Muscle layer of colon (tissue), 2 donors: ENCODE results near the gene IPP.
"Not testable (repeated sequence)": the region's sequence is repeated elsewhere in the genome, so short reads cannot be mapped to it uniquely, and the experiment has no call there.

Experiments used
- H3K27ac ChIP-seq: one replicate; pipeline ENCODE4 v1.7.0; 2013; ENCODE audit warnings: low read depth, mild to moderate bottlenecking, low read length, moderate library complexity
- H3K27me3 ChIP-seq, 2 donors: one replicate each; pipeline ENCODE4 v1.7.0; 2013; ENCODE audit warnings: low read length in 2 of 2, mild to moderate bottlenecking in 2 of 2; ENCODE audit not compliant: insufficient read depth in 2 of 2, control insufficient read depth in 1 of 2
- H3K36me3 ChIP-seq: one replicate; pipeline ENCODE4 v1.7.0; 2013; ENCODE audit warnings: mild to moderate bottlenecking, low read length; ENCODE audit not compliant: insufficient read depth
- H3K4me1 ChIP-seq: one replicate; pipeline ENCODE4 v1.7.0; 2013; ENCODE audit warnings: mild to moderate bottlenecking, low read length; ENCODE audit not compliant: insufficient read depth
- H3K4me3 ChIP-seq, 2 donors: one replicate each; pipeline ENCODE4 v1.7.0; 2013; ENCODE audit warnings: low read length in 2 of 2, low read depth in 1 of 2, mild to moderate bottlenecking in 1 of 2, moderate library complexity in 1 of 2
- H3K9ac ChIP-seq: one replicate; pipeline ENCODE4 v1.7.0; 2013; ENCODE audit warnings: low read length
- H3K9me3 ChIP-seq: one replicate; pipeline ENCODE4 v1.7.0; 2013; ENCODE audit warnings: mild to moderate bottlenecking, low read length
- donor health status: abdominal sarcoma.
- donor health status: Adenocarcinoma of cecum.

Gene IPP

DNA sequence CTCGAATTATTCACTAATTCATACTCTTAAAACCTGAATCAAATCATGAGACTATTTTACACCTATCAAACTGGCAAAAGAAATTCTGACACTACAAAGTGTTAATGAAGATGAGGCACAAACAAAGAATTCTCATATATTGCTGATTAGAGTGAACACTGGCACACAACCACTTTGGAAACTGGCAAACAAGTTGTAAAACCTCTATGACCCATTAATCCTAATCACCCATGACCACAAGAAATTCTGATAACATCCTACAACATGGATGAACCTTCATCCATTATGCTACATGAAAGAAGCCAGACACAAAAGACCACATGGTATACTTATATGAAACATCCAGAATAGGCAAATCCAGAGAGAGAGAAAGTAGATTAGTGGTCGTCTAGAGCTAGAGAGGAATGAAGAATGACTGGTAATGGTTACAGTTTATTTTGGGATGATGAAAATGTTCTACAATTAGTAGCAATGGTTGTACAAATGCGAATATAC, 72.7 kb downstream of the IPP start:
- no peaks in the 10 kb centered on the region for H3K9me3 ChIP-seq
- H3K4me1 ChIP-seq: peaks cover 63% of the 10 kb centered on the region
- no peak overlapping the region for H3K27ac ChIP-seq
- no peaks in the 10 kb centered on the region for H3K36me3 ChIP-seq
- no peaks in the 10 kb centered on the region for H3K27me3 ChIP-seq
- no peak overlapping the region for H3K9ac ChIP-seq
- H3K4me3 ChIP-seq: no peak overlapping the region

DNA sequence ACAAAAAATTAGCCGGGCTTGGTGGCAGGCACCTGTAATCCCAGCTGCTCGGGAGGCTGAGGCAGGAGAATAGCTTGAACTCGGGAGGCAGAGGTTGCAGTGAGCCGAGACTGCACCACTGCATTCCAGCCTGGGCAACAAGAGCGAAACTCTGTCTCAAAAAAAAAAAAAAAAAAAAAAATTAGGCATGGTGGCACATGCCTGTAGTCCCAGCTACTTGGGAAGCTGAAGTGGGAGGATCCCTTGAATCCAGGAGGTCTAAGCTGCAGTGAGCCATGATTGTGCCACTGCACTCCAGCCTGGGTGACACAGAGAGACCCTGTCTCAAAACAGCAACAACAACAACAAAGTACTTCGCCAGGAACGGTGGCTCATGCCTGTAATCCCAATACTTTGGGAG, 73.9 kb downstream of the IPP start:
- peaks cover 51% of the 10 kb centered on the region for H3K4me1 ChIP-seq
- not testable (repeated sequence) for H3K27me3 ChIP-seq, H3K27ac ChIP-seq, H3K4me3 ChIP-seq, H3K9ac ChIP-seq, H3K36me3 ChIP-seq, H3K9me3 ChIP-seq

DNA sequence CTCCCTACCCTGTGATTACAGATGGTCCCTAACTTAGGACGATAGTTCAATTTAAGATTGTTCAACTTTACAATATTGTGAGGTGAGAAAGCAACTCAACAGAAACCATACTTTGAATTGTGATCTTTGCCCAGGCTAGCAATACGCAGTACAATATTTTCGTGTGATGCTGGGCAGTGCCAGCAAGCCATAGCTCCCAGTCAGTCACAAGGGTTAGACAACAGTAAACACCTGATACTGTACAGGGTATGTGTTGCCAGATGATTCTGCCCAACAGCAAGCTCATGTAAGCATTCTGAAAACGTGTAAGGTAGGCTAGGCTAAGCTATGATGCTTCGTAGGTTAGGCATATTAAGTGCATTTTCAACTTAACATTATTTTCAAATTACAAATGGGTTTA, 76.0 kb downstream of the IPP start:
- Histone ChIP-seq H3K4me3 (no peak overlapping the region), H3K27me3 (no peaks in the 10 kb centered on the region), H3K4me1 (peaks cover 45% of the 10 kb centered on the region), H3K27ac (no peak overlapping the region), H3K9me3 (no peaks in the 10 kb centered on the region), H3K9ac (no peak overlapping the region), H3K36me3 (no peaks in the 10 kb centered on the region)

DNA sequence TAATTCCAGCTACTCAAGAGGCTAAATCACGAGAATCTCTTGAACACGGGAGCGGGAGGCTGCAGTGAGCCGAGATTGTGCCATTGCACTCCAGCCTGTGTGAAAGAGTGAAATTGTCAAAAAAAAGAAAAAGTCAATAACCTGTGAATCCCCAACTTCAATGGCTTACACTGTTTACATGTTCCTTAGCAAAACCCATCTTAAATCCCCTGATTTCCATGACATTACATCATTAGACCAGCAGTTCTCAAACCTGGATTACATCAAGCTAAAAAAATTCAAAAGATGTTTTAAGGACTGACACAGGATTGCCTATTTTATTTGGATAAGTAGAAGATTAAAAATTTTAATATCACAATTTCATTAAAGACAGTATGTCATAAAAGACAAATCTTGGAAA, 76.5 kb downstream of the IPP start:
- Histone ChIP-seq H3K36me3 (no peaks in the 10 kb centered on the region), H3K4me1 (peaks cover 45% of the 10 kb centered on the region), H3K4me3 (no peak overlapping the region), H3K9me3 (no peaks in the 10 kb centered on the region), H3K27ac (no peak overlapping the region), H3K9ac (no peak overlapping the region), H3K27me3 (no peaks in the 10 kb centered on the region)

DNA sequence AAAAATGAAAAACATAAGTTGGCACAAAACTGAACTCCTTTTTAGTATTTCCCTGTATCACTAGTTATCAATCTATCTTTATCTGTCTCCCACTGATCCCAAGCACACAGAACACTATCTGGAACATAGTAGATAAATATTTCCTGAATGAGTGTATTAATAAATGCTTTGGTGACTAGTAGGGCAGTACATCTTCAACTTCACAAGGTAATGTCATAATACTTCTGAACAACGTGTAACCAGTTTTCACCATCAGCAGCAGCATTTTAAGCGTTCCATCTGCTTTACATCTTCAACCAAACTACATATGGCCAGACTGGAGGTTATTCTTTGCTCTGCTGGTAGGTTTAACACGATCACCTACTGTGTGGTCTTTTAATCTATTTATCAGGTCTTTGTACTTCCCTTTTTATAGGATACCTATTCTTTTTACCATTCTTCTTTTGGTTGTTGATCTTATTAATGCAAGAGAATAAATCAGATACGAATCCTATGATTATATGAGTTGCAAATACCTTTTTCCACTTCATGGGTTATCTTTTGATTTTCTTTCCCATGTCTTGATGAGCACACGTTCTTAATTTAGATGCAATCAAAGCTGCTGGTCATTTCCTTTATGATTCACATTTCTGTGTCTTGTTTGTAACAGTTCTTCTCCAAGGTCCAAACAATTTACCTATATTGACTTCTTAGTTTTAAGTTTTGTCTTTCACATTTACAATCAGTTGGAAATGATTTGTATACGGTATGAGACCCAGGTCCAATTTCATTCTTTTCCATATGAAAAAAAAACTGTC, 80.4 kb downstream of the IPP start:
- Histone ChIP-seq H3K27me3 (no peaks in the 10 kb centered on the region), H3K4me1 (peaks cover 44% of the 10 kb centered on the region), H3K9me3 (no peaks in the 10 kb centered on the region), H3K36me3 (no peaks in the 10 kb centered on the region), H3K27ac (no peak overlapping the region), H3K9ac (no peak overlapping the region), H3K4me3 (no peak overlapping the region)

DNA sequence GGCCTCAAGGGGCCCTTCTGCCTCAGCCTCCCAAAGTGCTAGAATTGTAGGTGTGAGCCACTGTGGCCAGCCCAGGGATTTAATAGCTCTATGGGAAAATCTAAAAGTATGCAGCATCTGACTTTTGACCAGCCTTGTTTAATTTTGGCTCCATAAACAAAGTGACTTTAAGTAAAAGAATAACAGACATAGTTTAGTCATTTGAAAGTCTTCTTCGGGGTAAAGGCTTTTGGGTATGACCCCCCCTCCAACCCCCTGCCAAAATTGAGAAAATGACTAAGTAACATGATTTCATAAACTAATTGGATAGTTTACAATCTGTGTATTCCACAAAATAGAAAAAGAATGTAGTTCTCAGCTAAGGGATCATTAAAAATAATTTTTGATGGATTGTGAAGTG, 81.1 kb downstream of the IPP start:
- H3K9ac ChIP-seq: no peak overlapping the region
- no peak overlapping the region for H3K4me3 ChIP-seq
- H3K4me1 ChIP-seq: peaks cover 39% of the 10 kb centered on the region
- H3K36me3 ChIP-seq: no peaks in the 10 kb centered on the region
- H3K9me3 ChIP-seq: no peaks in the 10 kb centered on the region
- H3K27ac ChIP-seq: no peak overlapping the region
- no peaks in the 10 kb centered on the region for H3K27me3 ChIP-seq

DNA sequence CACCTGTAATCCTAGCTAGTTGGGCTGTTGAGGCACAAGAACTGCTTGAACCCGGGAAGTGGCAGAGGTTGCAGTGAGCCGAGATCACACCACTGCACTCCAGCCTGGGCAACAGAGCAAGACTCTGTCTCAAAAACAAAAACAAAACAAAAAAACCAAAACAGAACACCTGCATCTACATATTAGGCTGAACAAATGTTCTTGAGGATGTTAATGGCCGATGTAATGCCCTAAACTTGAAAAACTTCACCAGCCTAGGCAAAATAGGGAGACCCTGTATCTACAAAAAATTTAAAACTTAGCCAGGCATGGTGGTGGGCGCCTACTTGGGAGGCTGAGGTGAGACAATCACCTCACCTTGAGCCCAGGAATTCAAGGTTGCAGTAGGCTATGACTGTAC, 81.9 kb downstream of the IPP start:
- Histone ChIP-seq H3K36me3 (no peaks in the 10 kb centered on the region), H3K27ac (no peak overlapping the region), H3K4me3 (no peak overlapping the region), H3K9ac (no peak overlapping the region), H3K27me3 (no peaks in the 10 kb centered on the region), H3K9me3 (no peaks in the 10 kb centered on the region), H3K4me1 (peaks cover 38% of the 10 kb centered on the region)

DNA sequence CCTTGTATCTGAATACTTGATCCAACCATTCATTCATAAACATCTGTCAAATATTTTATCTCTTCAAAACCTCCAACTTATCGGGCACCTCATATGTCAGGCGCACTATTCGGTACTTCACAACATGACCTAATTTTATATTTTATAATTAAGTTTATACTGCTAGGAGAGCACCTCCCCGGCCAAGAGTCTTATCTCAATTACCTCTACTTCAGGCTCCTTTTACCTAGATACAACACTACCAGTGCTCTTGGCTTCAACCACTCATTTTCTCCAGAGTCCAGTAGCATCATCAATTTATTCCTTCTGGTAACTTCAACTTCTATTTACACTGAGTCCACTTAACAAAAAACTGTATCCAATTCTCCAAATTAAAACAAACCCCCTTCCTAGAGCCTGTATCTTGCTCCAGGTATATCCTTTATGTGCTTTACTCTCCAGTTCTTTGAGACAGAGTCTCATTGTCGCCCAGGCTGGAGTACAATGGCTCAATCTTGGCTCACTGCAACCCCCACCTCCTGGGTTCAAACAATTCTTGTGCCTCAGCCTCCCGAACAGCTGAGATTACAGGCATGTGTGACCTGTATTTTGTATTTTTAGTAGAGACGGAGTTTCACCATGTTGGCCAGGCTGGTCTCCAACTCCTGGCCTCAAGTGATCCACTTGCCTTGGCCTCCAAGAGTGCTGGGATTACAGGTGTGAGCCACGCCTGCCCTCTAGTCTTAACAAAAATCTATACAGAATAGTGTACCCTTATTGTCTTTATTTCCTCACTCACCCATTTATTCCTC, 82.9 kb downstream of the IPP start:
- no peak overlapping the region for H3K27ac ChIP-seq
- H3K4me1 ChIP-seq: peaks cover 33% of the 10 kb centered on the region

DNA sequence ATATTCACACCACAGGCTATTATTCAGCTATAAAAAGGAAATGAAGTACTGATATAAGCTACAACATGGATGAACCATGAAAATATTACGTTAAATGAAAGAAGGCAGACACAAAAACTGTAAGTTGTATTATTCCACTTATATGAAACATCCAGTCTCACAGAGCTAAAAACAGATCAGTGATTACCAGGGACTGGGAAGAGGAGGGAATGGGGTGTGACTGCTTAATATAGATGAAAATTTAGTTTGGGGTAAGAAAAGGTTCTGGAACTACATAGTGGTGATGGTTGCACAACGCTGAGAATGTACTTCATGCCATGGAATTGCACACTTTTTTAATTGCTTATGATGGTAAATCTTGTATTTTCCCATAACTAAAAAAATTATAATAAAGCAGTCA, 83.6 kb downstream of the IPP start:
- Histone ChIP-seq H3K36me3 (no peaks in the 10 kb centered on the region), H3K9ac (no peak overlapping the region), H3K4me3 (no peak overlapping the region), H3K27ac (no peak overlapping the region), H3K9me3 (no peaks in the 10 kb centered on the region), H3K4me1 (peaks cover 33% of the 10 kb centered on the region), H3K27me3 (no peaks in the 10 kb centered on the region)

More for the DNA sequence above, 82.9 kb downstream of the IPP start:
- H3K4me3 ChIP-seq: no peak overlapping the region
- H3K9ac ChIP-seq: no peak overlapping the region
- H3K27me3 ChIP-seq: no peaks in the 10 kb centered on the region
- no peaks in the 10 kb centered on the region for H3K9me3 ChIP-seq
- H3K36me3 ChIP-seq: no peaks in the 10 kb centered on the region

DNA sequence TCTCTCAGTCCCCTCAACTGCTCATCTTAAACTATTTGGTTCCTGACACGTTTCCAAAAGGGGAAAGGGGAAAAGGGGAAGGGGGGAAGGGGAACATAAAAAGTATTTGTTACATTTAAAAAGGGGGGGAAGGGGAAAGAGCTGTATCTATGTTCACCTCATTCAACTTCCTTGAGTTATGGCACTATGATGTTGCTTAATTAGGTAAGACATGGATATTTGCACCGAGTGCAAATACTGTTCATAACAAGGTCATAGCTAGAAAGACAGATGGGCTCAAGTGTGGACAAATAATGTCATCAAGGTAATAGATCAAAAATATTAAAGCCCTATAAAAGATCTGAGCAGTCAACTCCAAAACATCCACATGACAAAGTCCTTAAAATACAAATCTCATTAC, 90.1 kb downstream of the IPP start:
- Histone ChIP-seq H3K4me1 (no peaks in the 10 kb centered on the region), H3K27ac (no peak overlapping the region), H3K27me3 (no peaks in the 10 kb centered on the region), H3K36me3 (peaks cover 48% of the 10 kb centered on the region), H3K4me3 (no peak overlapping the region), H3K9ac (no peak overlapping the region), H3K9me3 (no peaks in the 10 kb centered on the region)

DNA sequence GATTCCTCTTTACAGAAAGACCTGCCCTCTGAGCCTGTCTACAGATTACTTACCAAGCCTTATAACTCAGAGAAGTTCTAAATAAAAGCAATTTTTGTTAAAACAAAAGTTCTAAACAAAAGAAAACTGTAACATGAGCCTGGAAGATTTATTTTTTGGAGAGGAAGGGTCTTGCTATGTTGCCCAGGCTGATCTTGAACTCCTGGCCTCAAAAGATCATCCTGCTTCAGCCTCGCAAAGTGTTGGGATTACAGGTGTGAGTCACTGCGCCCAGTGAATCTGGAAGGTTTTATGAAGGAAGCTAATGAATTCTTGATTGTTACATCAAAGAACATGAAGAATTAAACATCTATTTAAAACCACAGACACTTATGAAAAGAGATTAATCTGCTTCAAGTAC, 91.2 kb downstream of the IPP start:
- no peaks in the 10 kb centered on the region for H3K27me3 ChIP-seq
- H3K4me1 ChIP-seq: no peaks in the 10 kb centered on the region
- H3K9me3 ChIP-seq: no peaks in the 10 kb centered on the region
- no peak overlapping the region for H3K9ac ChIP-seq
- H3K36me3 ChIP-seq: peaks cover 59% of the 10 kb centered on the region
- no peak overlapping the region for H3K4me3 ChIP-seq
- H3K27ac ChIP-seq: no peak overlapping the region
